ENCODE measurements around the gene FAF1.
"Not testable (repeated sequence)": the region's sequence is repeated elsewhere in the genome, so short reads cannot be mapped to it uniquely, and the experiment has no call there.

The FAF1 gene

DNA sequence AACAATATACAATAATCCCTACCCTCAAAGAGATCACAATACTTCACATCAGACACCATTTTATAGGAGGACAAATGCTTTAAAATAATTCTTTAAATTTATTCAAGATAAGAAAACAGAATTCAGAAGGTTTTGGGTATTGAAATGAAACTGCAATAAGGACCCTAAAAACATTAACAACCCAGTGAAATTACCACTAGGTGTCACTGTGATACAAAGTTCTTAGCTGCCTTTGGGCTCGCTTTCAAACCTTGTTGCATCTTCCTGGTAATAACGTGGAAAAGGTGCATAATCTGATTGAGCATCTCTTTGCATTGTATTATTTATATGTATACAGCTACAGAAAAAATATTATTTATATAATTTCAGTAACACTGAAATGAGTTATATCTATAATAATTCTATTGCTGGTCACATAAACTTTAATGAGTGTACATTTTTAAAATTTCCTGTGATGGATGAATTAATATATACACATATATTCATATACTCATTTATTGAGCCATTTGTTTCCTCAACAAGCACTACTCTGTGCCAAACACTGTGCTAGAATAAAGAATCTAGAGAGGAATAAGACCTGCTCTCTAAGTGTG lies 185.2 kb downstream of the FAF1 start:
- peak; percentile 43 for DNase-seq (ENCODE audit: low spot score)

- DNase-seq (ENCODE audit: low spot score): no peak
These were observed 193.4 kb downstream of the FAF1 start for GRCh38 chr1:50766688-50767087.

DNA sequence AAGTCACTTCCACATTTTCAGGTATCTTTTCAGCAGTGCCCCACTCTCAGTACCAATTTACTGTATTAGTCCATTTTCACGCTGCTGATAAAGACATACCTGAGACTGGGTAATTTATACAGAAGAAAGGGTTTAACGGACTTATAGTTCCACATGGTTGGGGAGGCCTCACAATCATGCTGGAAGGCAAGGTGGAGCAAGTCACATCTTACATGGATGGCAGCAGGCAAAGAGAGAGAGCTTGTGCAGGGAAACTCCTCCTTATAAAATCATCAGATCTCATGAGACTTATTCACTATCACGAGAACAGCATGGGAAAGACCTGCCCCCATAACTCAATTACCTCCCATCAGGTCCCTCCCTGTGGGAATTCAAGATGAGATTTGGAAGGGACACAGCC lies 203.5 kb downstream of the FAF1 start:
- not testable (repeated sequence) for DNase-seq (ENCODE audit: low spot score)

GRCh38 chr1:50754764-50755163 lies 205.3 kb downstream of the FAF1 start:
- DNase-seq (ENCODE audit: low spot score): not testable (repeated sequence)

DNA sequence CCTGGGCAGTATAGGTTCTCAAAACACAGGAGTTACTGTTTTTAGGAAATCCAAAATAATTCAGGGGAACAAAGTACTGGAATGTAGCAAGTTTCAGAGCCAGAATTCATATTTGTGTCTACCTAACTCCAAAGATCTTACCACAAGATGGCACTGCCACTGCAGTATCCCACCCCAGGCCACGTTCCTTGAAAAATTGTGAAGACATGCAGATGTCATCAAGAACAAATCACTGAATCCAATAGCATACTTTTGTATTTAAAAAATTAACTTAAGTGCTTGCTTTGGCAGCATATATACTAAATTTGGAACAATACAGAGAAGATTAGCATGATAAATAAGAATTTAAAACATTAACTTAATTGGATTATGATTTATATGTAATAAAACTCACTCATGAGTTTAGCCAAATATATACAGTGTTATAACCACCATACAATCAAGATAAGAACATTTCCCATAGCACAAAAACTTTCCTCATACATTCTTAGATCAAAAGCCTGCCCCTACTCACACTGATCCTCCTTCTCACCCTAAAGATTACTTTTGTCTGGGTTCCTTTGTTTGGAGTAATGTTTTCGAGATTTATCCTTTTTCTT lies 209.9 kb downstream of the FAF1 start:
- DNase-seq (ENCODE audit: low spot score): no peak

- no peak for DNase-seq (ENCODE audit: low spot score)
These were observed 212.7 kb downstream of the FAF1 start for GRCh38 chr1:50747394-50747793.

DNA sequence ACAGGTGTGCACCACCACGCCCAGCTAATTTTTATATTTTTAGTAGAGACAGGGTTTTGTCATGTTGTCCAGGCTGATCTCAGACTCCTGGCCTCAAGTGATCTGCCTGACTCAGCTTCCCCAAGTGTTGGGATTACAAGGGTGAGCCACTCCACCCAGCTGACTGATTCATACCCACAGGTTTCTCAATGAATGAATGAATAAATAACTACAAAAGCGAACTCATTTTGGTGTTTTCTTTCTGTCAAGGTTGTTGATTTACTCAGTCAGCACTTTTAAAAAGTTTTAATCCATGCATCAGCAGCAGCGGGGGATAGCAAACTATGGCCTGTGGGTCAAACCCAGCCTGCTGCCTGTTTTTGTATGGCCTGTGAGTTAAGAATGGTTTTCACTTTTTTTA lies 217.5 kb downstream of the FAF1 start:
- no peak for DNase-seq (ENCODE audit: low spot score)

GRCh38 chr1:50739125-50739524 lies 220.9 kb downstream of the FAF1 start:
- no peak for DNase-seq (ENCODE audit: low spot score)

- no peak for DNase-seq (ENCODE audit: low spot score)
These were observed 224.6 kb downstream of the FAF1 start for GRCh38 chr1:50735443-50735842.

DNA sequence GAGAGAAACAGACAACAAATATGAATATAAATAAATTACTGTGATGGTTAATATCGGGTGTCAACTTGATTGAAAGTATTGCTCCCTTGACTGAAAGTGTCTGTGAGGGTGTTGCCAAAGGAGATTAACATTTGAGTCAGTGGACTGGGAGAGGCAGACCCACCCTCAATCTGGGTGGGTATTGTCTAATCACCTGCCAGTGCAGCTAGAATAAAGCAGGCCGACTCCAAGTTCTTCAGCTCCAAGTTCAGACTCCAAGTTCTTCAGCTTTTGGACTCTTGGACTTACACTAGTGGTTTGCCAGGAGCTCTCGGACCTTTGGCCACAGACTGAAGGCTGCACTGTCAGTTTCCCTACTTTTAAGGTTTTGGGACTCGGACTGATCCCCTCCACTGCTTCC lies 232.5 kb downstream of the FAF1 start:
- not testable (repeated sequence) for DNase-seq (ENCODE audit: low spot score)

DNA sequence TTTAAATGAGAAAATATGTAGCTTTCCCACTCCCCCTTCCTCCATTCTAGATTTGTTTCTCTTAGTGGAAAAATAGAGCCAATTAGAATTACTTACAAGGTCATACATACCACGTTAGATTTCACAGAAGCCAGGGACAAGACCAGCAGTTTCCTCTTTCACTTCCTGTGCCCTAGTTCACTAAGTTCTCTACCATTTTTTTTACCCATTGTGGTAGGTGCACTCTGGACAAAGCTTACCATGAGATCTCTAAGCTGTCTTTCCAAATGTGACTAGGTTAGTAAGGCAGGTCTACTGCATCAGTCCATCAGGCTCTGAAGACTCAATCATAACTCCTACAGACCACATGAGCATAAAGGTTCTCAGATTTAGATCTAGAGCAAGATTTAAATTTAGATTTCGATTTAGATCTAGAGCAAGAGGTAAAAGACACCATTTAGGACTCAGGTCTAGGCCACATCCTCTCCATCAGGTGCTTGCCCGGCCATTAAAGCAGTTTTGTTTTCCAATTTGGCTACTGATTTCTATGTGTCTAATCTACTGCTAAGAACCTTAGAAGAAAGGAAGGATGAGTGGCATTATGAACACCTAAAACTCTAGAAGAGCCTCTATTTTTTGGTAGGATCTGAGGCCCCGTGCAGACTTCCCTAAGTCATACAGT lies 235.3 kb downstream of the FAF1 start:
- no peak for DNase-seq (ENCODE audit: low spot score)

GRCh38 chr1:50720457-50721053 lies 239.5 kb downstream of the FAF1 start:
- DNase-seq (ENCODE audit: low spot score): no peak

DNA sequence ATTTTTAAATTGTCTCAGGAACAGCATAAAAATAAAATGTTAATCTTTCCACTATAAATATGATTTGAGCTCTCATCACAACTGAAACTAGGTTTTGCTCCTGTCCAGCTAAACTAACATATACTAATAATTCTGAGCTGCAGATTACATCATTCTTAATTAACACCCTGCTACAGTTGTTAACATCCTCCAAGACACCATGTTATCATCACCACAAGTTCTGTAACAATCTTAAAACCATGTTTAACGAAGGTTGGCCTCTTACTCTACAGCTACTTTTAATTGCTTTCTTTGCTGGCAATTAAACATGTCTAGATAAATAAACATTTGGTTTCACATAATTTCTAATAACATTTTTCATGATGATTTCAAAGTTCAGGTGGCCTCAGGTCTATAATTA lies 240.9 kb downstream of the FAF1 start:
- no peak for DNase-seq (ENCODE audit: low spot score)

- no peak for DNase-seq (ENCODE audit: low spot score)
These were observed 242.7 kb downstream of the FAF1 start for GRCh38 chr1:50717327-50717726.

- DNase-seq (ENCODE audit: low spot score): not testable (repeated sequence)
These were observed 243.6 kb downstream of the FAF1 start for GRCh38 chr1:50716455-50716854.

DNA sequence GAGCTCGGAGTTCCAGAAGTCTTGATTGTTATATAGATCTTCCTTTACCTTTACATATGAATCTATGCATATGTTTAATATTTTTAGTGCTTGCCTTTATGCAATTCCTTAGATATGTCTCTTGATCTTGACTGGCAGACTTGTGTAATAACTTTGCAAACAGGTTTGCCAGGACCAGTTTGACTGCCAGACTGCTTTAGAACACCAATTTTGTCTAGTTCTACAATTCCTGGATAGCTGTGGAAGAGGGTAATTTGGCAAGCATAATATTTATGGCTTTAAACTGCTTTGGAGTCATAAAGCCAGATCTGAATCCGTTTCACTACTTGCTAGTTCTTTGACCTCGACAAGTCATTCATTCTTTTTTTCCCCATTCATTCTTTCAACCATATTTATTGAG lies 250.0 kb downstream of the FAF1 start:
- DNase-seq (ENCODE audit: low spot score): no peak

DNA sequence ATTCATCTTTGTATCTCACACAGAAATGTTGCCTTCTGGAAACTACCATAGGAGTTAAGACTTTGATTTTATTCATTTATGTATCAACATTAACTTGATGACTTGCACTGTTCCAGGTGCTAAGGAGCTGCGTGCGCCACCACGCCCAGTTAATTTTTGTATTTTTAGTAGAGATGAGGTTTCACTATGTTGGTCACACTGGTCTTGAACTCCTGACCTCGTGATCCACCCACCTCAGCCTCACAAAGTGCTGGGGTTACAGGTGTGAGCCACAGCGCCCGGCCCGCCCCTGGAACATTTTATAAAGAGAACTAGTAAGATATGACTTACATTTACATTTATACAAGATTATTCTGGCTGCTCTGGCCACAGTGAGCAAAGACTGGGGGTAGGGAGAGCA lies 252.2 kb downstream of the FAF1 start:
- DNase-seq (ENCODE audit: low spot score): no peak

GRCh38 chr1:50705699-50706098 lies 254.4 kb downstream of the FAF1 start:
- DNase-seq (ENCODE audit: low spot score): no peak

- no peak for DNase-seq (ENCODE audit: low spot score)
These were observed 255.0 kb downstream of the FAF1 start for GRCh38 chr1:50705041-50705440.

GRCh38 chr1:50704126-50704525 lies 255.9 kb downstream of the FAF1 start:
- peak; percentile 21 for DNase-seq (ENCODE audit: low spot score)

DNA sequence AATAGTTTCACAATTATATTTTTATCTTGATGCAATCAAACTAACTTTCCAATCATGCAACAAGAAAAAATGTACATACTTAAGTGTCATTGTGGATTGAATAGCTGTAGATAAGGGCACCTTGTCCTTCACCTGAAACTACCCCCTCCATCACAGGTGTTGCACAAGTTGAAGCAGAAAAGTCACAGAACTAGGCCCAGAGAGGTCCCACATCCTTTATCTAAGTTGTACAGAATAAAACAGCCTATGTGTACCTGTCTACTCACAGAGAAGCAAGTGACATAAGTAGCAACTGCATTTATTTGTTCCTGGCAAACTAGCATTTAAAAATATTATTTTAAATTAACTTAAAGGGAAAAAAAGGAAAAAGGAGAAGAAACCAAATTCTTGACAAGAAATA lies 256.8 kb downstream of the FAF1 start:
- DNase-seq (ENCODE audit: low spot score): no peak

- DNase-seq (ENCODE audit: low spot score): no peak
These were observed 257.7 kb downstream of the FAF1 start for GRCh38 chr1:50702395-50702794.

- DNase-seq (ENCODE audit: low spot score): no peak
These were observed 258.3 kb downstream of the FAF1 start for GRCh38 chr1:50701706-50702317.

All from CD4-positive, alpha-beta T cell treated with Interleukin-15 for 4 hours (primary cell).